Measurements from ENCODE around the gene COG5. TPM values are rescaled to one million over a fixed set of nuclear protein-coding genes. Genes with fewer than 3 reads are reported as not detected.

COG5 gene
- polyA plus RNA-seq, 1 of the 3 experiments (the other 2 are of a cell fraction): 21.2 TPM

GRCh38 chr7:107461938-107462533 is 101.7 kb downstream of the COG5 start:
- 88% methylated on average over 2 of the region's 2 CpGs for WGBS (ENCODE audit: low lambda C conversion rate)
- CTCF ChIA-PET: interaction anchor here (2.0 to 3.0 kb wide), 3 partner anchors 284 to 417 kb away, joined by 10 to 33 read pairs (median 18); no protein-coding TSS in a partner anchor
- H3K4me3 ChIP-seq (ENCODE audit: low read depth in 2 of 2, low read length in 1 of 2): no peak overlapping the region

More at GRCh38 chr7:107461938-107462533, 101.7 kb downstream of the COG5 start:
- H3K9me2 ChIP-seq: no peaks in the 10 kb centered on the region
- POLR2A ChIA-PET: no interaction called here
- peaks cover 0 to 13% of the 10 kb centered on the region in 2 experiments; a peak in 2 of 4 replicates for H3K4me1 ChIP-seq (ENCODE audit: control insufficient read depth in 1 of 2, insufficient read depth in 2 of 2, low read depth in 1 of 2, low read length in 1 of 2)
- no peaks in the 10 kb centered on the region; the same call in 1 of the 2 replicates for H3K9me3 ChIP-seq
- no peak overlapping the region for H3K4me2 ChIP-seq
- H3K27me3 ChIP-seq (ENCODE audit: insufficient read depth): no peaks in the 10 kb centered on the region
- H4K20me1 ChIP-seq (ENCODE audit: insufficient read depth): no peaks in the 10 kb centered on the region
- DNase-seq: no peak
- no peaks in the 10 kb centered on the region for H3F3A ChIP-seq (replicated peaks; ENCODE audit: insufficient read depth)
- H3K79me2 ChIP-seq (ENCODE audit: insufficient read depth): peaks cover 3% of the 10 kb centered on the region; the same call in 1 of the 2 replicates
- H3K36me3 ChIP-seq (replicated peaks in 1 of 2; ENCODE audit: control insufficient read depth in 1 of 2, insufficient read depth in 2 of 2, low read length in 1 of 2): peaks cover 0 to 17% of the 10 kb centered on the region in 2 experiments
- no peak overlapping the region for H3K27ac ChIP-seq (ENCODE audit: low read depth in 2 of 2, low read length in 1 of 2)
- TF ChIP-seq POLR2AphosphoS5 (IDR thresholded peaks at IDR 0.05; ENCODE audit: low read depth, low read length): no peak
- no peak for TF ChIP-seq RAD21 (IDR thresholded peaks at IDR 0.05; ENCODE audit: low read length)
- TF ChIP-seq REST (IDR thresholded peaks at IDR 0.05; ENCODE audit: low read depth, low read length): no peak
- no peak for TF ChIP-seq RFX5 (IDR thresholded peaks at IDR 0.05; ENCODE audit: low read length)
- TF ChIP-seq EZH2phosphoT487 (IDR thresholded peaks at IDR 0.05; ENCODE audit: borderline replicate concordance, low read depth): no peak
- TF ChIP-seq FOXM1 (IDR thresholded peaks at IDR 0.05; ENCODE audit: low read depth): no peak
- no peak for TF ChIP-seq CHD2 (IDR thresholded peaks at IDR 0.05; ENCODE audit: low read length, partially characterized antibody)
- TF ChIP-seq NRF1 (IDR thresholded peaks at IDR 0.05; ENCODE audit: low read depth, low read length): no peak
- TF ChIP-seq TAF1 (IDR thresholded peaks at IDR 0.05; ENCODE audit: borderline replicate concordance, low read depth, low read length): no peak
- TF ChIP-seq FOXJ3 (CRISPR knock-in tag; IDR thresholded peaks at IDR 0.05): no peak
- TF ChIP-seq GABPA (IDR thresholded peaks at IDR 0.05; ENCODE audit: low read depth): no peak
- no peak for TF ChIP-seq MAX (IDR thresholded peaks at IDR 0.05; ENCODE audit: low read depth)
- TF ChIP-seq RXRA (IDR thresholded peaks at IDR 0.05; ENCODE audit: borderline replicate concordance, low read depth): no peak
- TF ChIP-seq USF1 (IDR thresholded peaks at IDR 0.05; ENCODE audit: borderline replicate concordance, low read depth): no peak
- no peak for TF ChIP-seq YY1 (IDR thresholded peaks at IDR 0.05; ENCODE audit: low read depth)
- no peak overlapping the region for H3K9ac ChIP-seq
- H2AFZ ChIP-seq (ENCODE audit: low read depth): no peak overlapping the region

Data from SK-N-SH (cell line).